Mucosa of gallbladder (tissue), 1 donor: ENCODE measurements around the gene TMEM114. TPM values are rescaled to one million over a fixed set of nuclear protein-coding genes. Genes with fewer than 3 reads are reported as not detected.

Experiments used
- DNase-seq: peaks from one replicate; pipeline ENCODE4 v3.0.0-alpha.2; 2020; ENCODE audit warnings: low spot score
- total RNA-seq: library from RNA; stranded (reverse); gene quantifications from one replicate; pipeline ENCODE4 v1.2.1, GENCODE V29; 2021
- donor health status: DM: no; HTN: no; CAD: no.

TMEM114 gene
- not detected for total RNA-seq

DNA sequence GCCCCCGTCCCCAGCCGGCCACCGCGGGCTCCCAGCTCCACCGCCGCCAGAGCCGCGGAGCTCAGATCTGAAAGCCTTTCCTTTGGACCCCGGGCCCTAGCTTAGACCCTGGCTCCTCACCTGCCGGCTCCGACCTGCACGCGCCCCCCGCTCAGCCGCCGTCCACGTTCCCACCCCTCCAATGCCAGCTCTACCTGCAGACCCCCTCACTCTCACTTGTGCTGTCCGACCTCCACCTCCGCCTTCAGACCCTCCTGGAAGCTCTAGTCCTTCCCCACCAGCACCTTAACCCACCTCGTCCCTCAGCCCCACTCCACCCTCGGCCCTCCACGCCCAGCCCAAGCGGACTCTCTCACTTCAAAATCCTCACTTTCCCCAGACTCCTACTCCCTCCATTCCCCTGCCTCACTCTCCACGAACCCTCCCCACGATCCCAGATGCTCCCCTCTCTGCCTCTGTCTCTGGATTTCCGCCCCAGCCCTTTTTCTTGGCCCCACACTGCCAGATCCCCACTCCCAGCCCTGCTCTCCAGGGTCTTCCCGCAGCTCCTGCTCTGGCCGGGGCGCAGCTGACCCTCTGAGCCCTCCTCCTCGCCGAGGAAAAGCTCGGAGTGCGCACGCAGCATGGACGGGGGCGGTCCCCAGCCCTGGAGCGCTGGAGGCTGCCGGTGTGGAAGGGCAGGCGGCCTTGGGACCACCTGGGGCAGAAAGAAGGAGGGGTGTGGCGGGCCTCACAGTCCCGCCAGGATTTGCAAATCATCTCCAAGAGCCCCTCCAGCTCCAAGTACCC lies at the start of gene TMEM114:
TMEM114 (minus strand) TSS at position 612 of the 789 bp plus-strand sequence. CDS start 673 bp downstream, outside the sequence.
- no peak for DNase-seq

GRCh38 chr16:8639694-8640093 lies 49.4 kb upstream of the TMEM114 start:
- DNase-seq: no peak

- DNase-seq: no peak
Observed at GRCh38 chr16:8634991-8635736, 44.9 kb upstream of the TMEM114 start.

DNA sequence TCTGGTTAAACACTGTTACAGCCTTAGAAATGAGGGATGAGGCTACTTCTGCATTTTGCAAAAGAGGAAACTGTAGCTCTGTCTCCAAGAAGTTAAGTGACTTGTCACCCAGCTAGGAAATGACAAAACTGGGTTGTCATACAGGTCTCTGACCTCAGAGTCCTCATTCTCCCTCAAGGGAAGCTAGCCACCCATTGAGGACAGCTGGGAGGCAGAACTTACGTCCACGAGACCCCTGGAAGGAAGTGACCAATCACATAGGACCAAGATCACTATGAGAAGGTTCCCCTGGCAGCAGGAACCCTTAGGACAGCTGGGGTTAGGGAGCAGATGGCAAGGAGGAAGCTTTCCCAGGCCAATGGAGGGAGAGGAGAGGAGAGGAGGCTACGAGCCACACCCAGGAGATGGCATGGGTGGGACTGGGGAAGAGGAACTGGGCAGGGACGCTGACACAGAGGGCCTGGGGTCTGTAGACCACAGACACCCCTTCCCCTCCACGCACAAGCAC lies 42.4 kb upstream of the TMEM114 start:
- DNase-seq: peak; percentile 23

GRCh38 chr16:8631818-8632465 lies 41.6 kb upstream of the TMEM114 start:
- DNase-seq: no peak

GRCh38 chr16:8631373-8631772 lies 41.1 kb upstream of the TMEM114 start:
- DNase-seq: no peak

DNA sequence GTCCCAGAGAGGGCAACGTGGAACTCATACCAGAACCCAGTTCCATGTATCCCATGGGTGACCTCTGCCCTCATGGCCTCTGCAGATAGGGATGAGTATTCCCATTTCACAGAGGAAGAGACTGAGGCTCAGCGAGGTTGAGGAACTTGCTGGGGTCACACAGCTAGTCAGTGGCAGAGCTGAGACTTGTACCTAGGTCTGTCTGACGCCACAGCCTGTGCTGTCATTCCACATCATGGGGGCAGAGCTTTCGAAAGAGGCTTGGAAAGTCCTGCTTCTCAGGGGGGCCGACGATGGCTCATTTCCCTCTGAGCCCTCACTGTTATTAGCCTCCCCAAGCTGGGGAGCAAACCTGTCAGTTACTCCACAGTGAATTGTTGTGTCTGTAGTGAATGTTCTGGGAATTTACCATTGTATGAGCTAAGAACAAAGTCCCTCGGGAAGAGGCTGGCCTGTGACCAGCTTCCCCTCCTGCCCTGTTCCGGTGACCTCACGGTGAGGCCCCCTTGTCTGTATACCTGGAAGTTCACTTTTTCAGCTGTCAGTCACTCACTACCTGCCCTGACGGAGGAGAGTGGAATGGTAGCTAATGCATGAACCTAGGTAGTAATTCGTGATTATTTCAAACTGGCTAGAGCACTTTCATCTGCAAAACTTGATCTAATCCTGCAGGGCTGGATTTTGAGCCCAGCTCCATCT lies 40.1 kb upstream of the TMEM114 start:
- DNase-seq: no peak

- DNase-seq: no peak
Observed at GRCh38 chr16:8628981-8629725, 38.8 kb upstream of the TMEM114 start.

GRCh38 chr16:8627456-8627855 lies 37.1 kb upstream of the TMEM114 start:
- DNase-seq: no peak

- DNase-seq: no peak
Observed at GRCh38 chr16:8626946-8627345, 36.6 kb upstream of the TMEM114 start.

DNA sequence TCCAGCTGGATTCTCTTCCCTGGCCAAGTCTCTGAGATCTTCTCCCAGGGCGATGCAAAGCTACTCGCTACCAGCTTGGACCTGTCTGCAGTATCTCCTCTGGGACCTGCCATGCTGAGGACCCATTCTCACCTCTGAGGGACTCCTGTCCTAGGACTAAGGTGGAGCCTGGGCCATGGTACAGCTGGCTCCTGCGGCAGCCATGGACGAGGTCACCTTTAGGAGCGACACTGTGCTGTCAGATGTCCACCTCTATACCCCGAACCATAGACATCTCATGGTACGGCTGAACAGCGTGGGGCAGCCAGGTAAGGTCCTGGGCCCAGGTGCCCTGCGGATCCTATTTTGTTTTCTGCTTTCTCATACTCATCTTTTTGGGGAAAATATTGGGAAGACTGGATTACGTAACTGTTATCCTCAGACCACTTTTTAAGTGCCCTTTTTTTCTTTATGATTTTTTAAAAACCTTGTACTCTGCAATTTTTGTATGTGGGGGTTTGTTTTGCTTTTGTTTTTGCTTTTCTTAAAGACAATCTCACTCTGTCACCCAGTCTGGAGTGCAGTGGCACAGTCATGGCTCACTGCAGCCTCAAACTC lies 35.3 kb upstream of the TMEM114 start:
- no peak for DNase-seq

GRCh38 chr16:8623634-8624033 lies 33.3 kb upstream of the TMEM114 start:
- no peak for DNase-seq

GRCh38 chr16:8622315-8622656 lies 32.0 kb upstream of the TMEM114 start:
- DNase-seq: no peak

DNA sequence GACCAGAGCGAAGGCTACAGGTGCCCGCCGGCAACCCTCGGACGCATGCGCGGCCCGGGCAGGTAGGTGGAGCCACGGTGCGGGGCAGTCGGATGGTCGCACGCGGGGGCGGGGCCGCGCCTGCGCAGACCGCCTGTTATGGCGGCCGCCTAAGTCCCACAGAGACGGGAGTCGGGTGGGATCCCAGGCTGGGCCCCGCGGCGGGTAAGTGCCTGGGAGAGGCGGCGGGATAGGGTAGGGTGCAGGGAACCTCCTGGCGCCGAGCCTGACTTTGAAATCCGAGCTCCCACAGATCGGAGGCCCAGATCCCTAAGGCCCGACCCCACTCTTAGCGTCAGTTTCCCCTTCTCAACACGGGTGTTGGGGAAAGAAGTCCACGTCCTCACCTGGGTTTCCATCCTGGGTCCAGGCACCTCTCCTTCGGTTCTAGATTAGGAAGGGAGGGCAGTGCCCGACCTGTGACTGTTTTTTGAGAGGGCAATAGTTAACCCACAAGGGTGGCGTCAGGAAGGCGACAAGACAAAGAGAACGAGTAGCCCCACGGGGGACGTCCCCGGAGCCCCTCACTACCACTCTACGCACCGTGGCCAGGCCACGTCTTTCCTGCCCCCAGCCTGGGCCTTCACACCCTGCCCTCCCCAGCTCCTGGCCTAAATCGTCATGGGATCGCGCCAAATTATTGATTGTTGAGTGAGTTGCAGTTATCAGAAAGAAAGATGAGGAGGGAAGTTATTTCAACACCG lies 31.4 kb upstream of the TMEM114 start, which contains the start of gene METTL22:
METTL22 (plus strand) TSS at position 127 of the 743 bp plus-strand sequence. CDS start 3,968 bp downstream, outside the sequence.
- DNase-seq: peak; percentile 92

- no peak for DNase-seq
Observed at GRCh38 chr16:8621222-8621571, 30.9 kb upstream of the TMEM114 start.

DNA sequence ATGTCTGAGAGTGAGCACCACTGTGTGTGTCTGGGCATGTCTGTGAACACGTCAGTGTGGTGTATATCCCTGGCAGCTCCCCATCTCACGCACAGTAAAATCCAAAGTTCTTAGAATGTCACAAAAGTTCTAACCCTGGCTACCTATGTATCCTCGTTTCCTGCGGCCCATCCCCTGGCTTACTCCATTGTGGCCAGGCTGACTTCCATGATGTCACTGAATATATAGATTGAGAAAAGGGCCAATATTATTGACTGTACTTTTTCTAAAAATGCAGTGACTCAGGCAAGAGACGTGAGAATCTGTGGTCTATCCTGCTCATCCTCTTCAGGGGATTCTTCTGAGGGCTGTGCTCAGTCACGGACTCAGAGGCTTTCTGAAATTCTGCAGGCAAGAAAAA lies 30.2 kb upstream of the TMEM114 start:
- DNase-seq: no peak

GRCh38 chr16:8619671-8620370 lies 29.5 kb upstream of the TMEM114 start:
- DNase-seq: no peak

DNA sequence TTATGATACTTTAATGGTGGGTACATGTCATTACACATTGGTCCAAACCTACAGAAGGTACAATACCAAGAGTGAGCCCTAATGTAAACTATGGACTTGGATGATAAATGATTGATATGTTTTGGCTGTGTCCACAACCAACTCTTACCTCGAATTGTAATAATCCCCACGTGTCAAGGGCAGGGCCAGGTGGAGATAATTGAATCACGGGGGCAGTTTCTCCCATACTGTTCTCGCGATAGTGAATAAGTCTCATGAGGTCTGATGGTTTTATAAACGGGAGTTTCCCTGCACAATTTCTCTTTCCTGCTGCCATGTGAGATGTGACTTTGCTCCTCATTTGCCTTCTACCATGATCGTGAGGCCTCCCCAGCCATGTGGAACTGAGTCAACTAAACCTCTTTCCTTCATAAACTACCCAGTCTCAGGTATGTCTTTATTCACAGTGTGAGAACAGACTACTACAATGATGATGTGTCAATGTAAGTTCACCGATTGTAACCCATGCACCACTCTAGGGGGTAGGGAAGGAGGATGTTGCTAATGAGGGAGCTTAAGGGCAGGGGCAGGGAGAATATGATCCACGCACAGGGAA lies 24.2 kb upstream of the TMEM114 start:
- DNase-seq: no peak
